Measurements from ENCODE around the gene HS3ST4. TPM values are rescaled to one million over a fixed set of nuclear protein-coding genes. Genes with fewer than 3 reads are reported as not detected.

HS3ST4 gene
- total RNA-seq, 2 donors from 2014 or later: 4.7 to 5.0 TPM

GRCh38 chr16:25783226-25783625 lies 91.5 kb downstream of the HS3ST4 start:
- no peak overlapping the region for H3K27ac ChIP-seq (ENCODE audit: low read depth, low read length)
- no peak for DNase-seq
- no peak for TF ChIP-seq CTCF (conservative IDR thresholded peaks at IDR 0.05)
- Mint-ChIP-seq H3K36me3 (ENCODE audit: low read depth) (peaks cover 13% of the 10 kb centered on the region), H3K9me3 (peaks cover 11% of the 10 kb centered on the region), H3K4me3 (no peak overlapping the region), H3K27me3 (ENCODE audit: insufficient read depth) (no peaks in the 10 kb centered on the region), H3K27ac (no peak overlapping the region), H3K4me1 (peaks cover 6% of the 10 kb centered on the region)
- no peaks in the 10 kb centered on the region for H3K27me3 ChIP-seq (ENCODE audit: control insufficient read depth, insufficient read depth, low read length, poor library complexity, severe bottlenecking)
- no peak overlapping the region for H3K4me3 ChIP-seq (ENCODE audit: low read length)
- H3K9ac ChIP-seq (ENCODE audit: extremely low read depth, low read length, poor library complexity, severe bottlenecking): no peak overlapping the region
- WGBS, 2 experiments (ENCODE audit: insufficient coverage in 1 of 2, insufficient read length in 1 of 2): 90 to 97% methylated on average over 1 of the region's 1 CpG
- peaks cover 8% of the 10 kb centered on the region for H3K9me3 ChIP-seq (ENCODE audit: control insufficient read depth, low read length)
- H3K36me3 ChIP-seq (ENCODE audit: control insufficient read depth, insufficient read depth, low read length): no peaks in the 10 kb centered on the region
- H3K4me1 ChIP-seq (ENCODE audit: control insufficient read depth, insufficient read depth, low read length): no peaks in the 10 kb centered on the region

GRCh38 chr16:25785361-25785760 lies 93.6 kb downstream of the HS3ST4 start:
- Mint-ChIP-seq H3K4me1 (peaks cover 6% of the 10 kb centered on the region), H3K27ac (no peak overlapping the region), H3K4me3 (no peak overlapping the region), H3K27me3 (ENCODE audit: insufficient read depth) (no peaks in the 10 kb centered on the region), H3K36me3 (ENCODE audit: low read depth) (peaks cover 11% of the 10 kb centered on the region), H3K9me3 (peaks cover 11% of the 10 kb centered on the region)
- no peaks in the 10 kb centered on the region for H3K36me3 ChIP-seq (ENCODE audit: control insufficient read depth, insufficient read depth, low read length)
- H3K9me3 ChIP-seq (ENCODE audit: control insufficient read depth, low read length): peaks cover 8% of the 10 kb centered on the region
- no peaks in the 10 kb centered on the region for H3K4me1 ChIP-seq (ENCODE audit: control insufficient read depth, insufficient read depth, low read length)
- H3K27ac ChIP-seq (ENCODE audit: low read depth, low read length): no peak overlapping the region
- no peaks in the 10 kb centered on the region for H3K27me3 ChIP-seq (ENCODE audit: control insufficient read depth, insufficient read depth, low read length, poor library complexity, severe bottlenecking)
- 72 to 83% methylated on average over 2 of the region's 4 CpGs for WGBS, 2 experiments (ENCODE audit: insufficient coverage in 1 of 2, insufficient read length in 1 of 2)
- no peak overlapping the region for H3K4me3 ChIP-seq (ENCODE audit: low read length)
- DNase-seq: no peak
- TF ChIP-seq CTCF (conservative IDR thresholded peaks at IDR 0.05): no peak
- H3K9ac ChIP-seq (ENCODE audit: extremely low read depth, low read length, poor library complexity, severe bottlenecking): no peak overlapping the region

GRCh38 chr16:25786748-25787147 lies 95.0 kb downstream of the HS3ST4 start:
- WGBS, 2 experiments (ENCODE audit: insufficient coverage in 1 of 2, insufficient read length in 1 of 2): 91 to 100% methylated on average over 2 to 4 of the region's 4 CpGs
- no peak overlapping the region for H3K27ac ChIP-seq (ENCODE audit: low read depth, low read length)
- no peak overlapping the region for H3K9ac ChIP-seq (ENCODE audit: extremely low read depth, low read length, poor library complexity, severe bottlenecking)
- Mint-ChIP-seq H3K27me3 (ENCODE audit: insufficient read depth) (no peaks in the 10 kb centered on the region), H3K9me3 (peaks cover 6% of the 10 kb centered on the region), H3K4me1 (peaks cover 6% of the 10 kb centered on the region), H3K4me3 (no peak overlapping the region), H3K36me3 (ENCODE audit: low read depth) (peaks cover 5% of the 10 kb centered on the region), H3K27ac (no peak overlapping the region)
- no peaks in the 10 kb centered on the region for H3K27me3 ChIP-seq (ENCODE audit: control insufficient read depth, insufficient read depth, low read length, poor library complexity, severe bottlenecking)
- H3K36me3 ChIP-seq (ENCODE audit: control insufficient read depth, insufficient read depth, low read length): no peaks in the 10 kb centered on the region
- DNase-seq: no peak
- H3K9me3 ChIP-seq (ENCODE audit: control insufficient read depth, low read length): no peaks in the 10 kb centered on the region
- H3K4me1 ChIP-seq (ENCODE audit: control insufficient read depth, insufficient read depth, low read length): no peaks in the 10 kb centered on the region
- no peak overlapping the region for H3K4me3 ChIP-seq (ENCODE audit: low read length)
- no peak for TF ChIP-seq CTCF (conservative IDR thresholded peaks at IDR 0.05)
